ENCODE measurements around the gene RPS6KA3. TPM values are rescaled to one million over a fixed set of nuclear protein-coding genes. Genes with fewer than 3 reads are reported as not detected.
"Not testable (repeated sequence)": the region's sequence is repeated elsewhere in the genome, so short reads cannot be mapped to it uniquely, and the experiment has no call there.

RPS6KA3 gene
- total RNA-seq, 1 donor from 2014 or later: 63.1 TPM

- DNase-seq (ENCODE audit: low read depth in 2 of 2): no peak
Observed at GRCh38 chrX:20149326-20149725, 117.4 kb downstream of the RPS6KA3 start.

- no peak for DNase-seq (ENCODE audit: low read depth in 2 of 2)
Observed at GRCh38 chrX:20147561-20147960, 119.1 kb downstream of the RPS6KA3 start.

- DNase-seq (ENCODE audit: low read depth in 2 of 2): peak in 1 of 2 donors; percentile 92
Observed at GRCh38 chrX:20144491-20144890, 122.2 kb downstream of the RPS6KA3 start.

GRCh38 chrX:20143561-20143960, 123.1 kb downstream of the RPS6KA3 start:
- DNase-seq (ENCODE audit: low read depth in 2 of 2): no peak

- DNase-seq (ENCODE audit: low read depth in 2 of 2): no peak
Observed at GRCh38 chrX:20143111-20143510, 123.6 kb downstream of the RPS6KA3 start.

- peak; percentile 98 to 99 for DNase-seq (ENCODE audit: low read depth in 2 of 2)
Observed at GRCh38 chrX:20141281-20142220, 125.2 kb downstream of the RPS6KA3 start, which contains the start of gene EIF1AX. TSS of gene EIF1AX (minus strand) at chrX:20141838. CDS start at chrX:20141640, 198 bp downstream.

- peak in 1 of 2 donors; percentile 17 for DNase-seq (ENCODE audit: low read depth in 2 of 2)
Observed at GRCh38 chrX:20140420-20140819, 126.3 kb downstream of the RPS6KA3 start.

GRCh38 chrX:20139966-20140365, 126.7 kb downstream of the RPS6KA3 start:
- DNase-seq (ENCODE audit: low read depth in 2 of 2): no peak

- DNase-seq (ENCODE audit: low read depth in 2 of 2): no peak
Observed at GRCh38 chrX:20135944-20136343, 130.8 kb downstream of the RPS6KA3 start.

GRCh38 chrX:20132666-20133065, 134.0 kb downstream of the RPS6KA3 start:
- DNase-seq (ENCODE audit: low read depth in 2 of 2): no peak

- DNase-seq (ENCODE audit: low read depth in 2 of 2): no peak
Observed at GRCh38 chrX:20130357-20130756, 136.4 kb downstream of the RPS6KA3 start.

GRCh38 chrX:20129547-20129946, 137.2 kb downstream of the RPS6KA3 start:
- no peak for DNase-seq (ENCODE audit: low read depth in 2 of 2)

GRCh38 chrX:20128670-20129069, 138.0 kb downstream of the RPS6KA3 start:
- DNase-seq (ENCODE audit: low read depth in 2 of 2): no peak

GRCh38 chrX:20127440-20127839, 139.3 kb downstream of the RPS6KA3 start:
- not testable (repeated sequence) for DNase-seq (ENCODE audit: low read depth in 2 of 2)

- DNase-seq (ENCODE audit: low read depth in 2 of 2): not testable (repeated sequence)
Observed at GRCh38 chrX:20126833-20127232, 139.9 kb downstream of the RPS6KA3 start.

- no peak for DNase-seq (ENCODE audit: low read depth in 2 of 2)
Observed at GRCh38 chrX:20124964-20125363, 141.7 kb downstream of the RPS6KA3 start.

GRCh38 chrX:20118065-20118824, 148.5 kb downstream of the RPS6KA3 start:
- no peak for DNase-seq (ENCODE audit: low read depth in 2 of 2)

- no peak for DNase-seq (ENCODE audit: low read depth in 2 of 2)
Observed at GRCh38 chrX:20116577-20117240, 150.0 kb downstream of the RPS6KA3 start, which contains the start of gene MAP7D2. TSS of gene MAP7D2 (minus strand) at chrX:20116907. CDS start at chrX:20116879, 28 bp downstream.

- no peak for DNase-seq (ENCODE audit: low read depth in 2 of 2)
Observed at GRCh38 chrX:20116087-20116576, 150.6 kb downstream of the RPS6KA3 start.

- DNase-seq (ENCODE audit: low read depth in 2 of 2): no peak
Observed at GRCh38 chrX:20112022-20112774, 154.5 kb downstream of the RPS6KA3 start.

- no peak for DNase-seq (ENCODE audit: low read depth in 2 of 2)
Observed at GRCh38 chrX:20111271-20111670, 155.4 kb downstream of the RPS6KA3 start.
